ENCODE measurements around the gene MTOR. TPM values are rescaled to one million over a fixed set of nuclear protein-coding genes. Genes with fewer than 3 reads are reported as not detected.

MTOR gene
- total and polyA plus RNA-seq, 10 of the 15 experiments (the other 5 are each of a cell fraction or from before 2014, with no cell fraction given) = 6.6 to 41.8 (median 29.8) TPM

GRCh38 chr1:11061652-11062365 is 200.5 kb downstream of the MTOR start (continued):
- TF ChIP-seq, protein P1, sequence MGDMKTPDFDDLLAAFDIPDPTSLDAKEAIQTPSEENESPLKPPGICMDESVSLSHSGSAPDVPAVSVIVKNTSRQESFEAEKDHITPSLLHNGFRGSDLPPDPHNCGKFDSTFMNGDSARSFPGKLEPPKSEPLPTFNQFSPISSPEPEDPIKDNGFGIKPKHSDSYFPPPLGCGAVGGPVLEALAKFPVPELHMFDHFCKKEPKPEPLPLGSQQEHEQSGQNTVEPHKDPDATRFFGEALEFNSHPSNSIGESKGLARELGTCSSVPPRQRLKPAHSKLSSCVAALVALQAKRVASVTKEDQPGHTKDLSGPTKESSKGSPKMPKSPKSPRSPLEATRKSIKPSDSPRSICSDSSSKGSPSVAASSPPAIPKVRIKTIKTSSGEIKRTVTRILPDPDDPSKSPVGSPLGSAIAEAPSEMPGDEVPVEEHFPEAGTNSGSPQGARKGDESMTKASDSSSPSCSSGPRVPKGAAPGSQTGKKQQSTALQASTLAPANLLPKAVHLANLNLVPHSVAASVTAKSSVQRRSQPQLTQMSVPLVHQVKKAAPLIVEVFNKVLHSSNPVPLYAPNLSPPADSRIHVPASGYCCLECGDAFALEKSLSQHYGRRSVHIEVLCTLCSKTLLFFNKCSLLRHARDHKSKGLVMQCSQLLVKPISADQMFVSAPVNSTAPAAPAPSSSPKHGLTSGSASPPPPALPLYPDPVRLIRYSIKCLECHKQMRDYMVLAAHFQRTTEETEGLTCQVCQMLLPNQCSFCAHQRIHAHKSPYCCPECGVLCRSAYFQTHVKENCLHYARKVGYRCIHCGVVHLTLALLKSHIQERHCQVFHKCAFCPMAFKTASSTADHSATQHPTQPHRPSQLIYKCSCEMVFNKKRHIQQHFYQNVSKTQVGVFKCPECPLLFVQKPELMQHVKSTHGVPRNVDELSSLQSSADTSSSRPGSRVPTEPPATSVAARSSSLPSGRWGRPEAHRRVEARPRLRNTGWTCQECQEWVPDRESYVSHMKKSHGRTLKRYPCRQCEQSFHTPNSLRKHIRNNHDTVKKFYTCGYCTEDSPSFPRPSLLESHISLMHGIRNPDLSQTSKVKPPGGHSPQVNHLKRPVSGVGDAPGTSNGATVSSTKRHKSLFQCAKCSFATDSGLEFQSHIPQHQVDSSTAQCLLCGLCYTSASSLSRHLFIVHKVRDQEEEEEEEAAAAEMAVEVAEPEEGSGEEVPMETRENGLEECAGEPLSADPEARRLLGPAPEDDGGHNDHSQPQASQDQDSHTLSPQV (IDR thresholded peaks at IDR 0.05) = no peak
- TF ChIP-seq PAX5 (IDR thresholded peaks at IDR 0.05; ENCODE audit: borderline replicate concordance, low read depth, low read length) (no peak), MXI1 (IDR thresholded peaks at IDR 0.05; ENCODE audit: low read depth, low read length) (no peak), ASH2L (IDR thresholded peaks at IDR 0.05; ENCODE audit: borderline replicate concordance, low read depth) (no peak), CBX5 (IDR thresholded peaks at IDR 0.05; ENCODE audit: low read depth) (no peak), HCFC1 (IDR thresholded peaks at IDR 0.05; ENCODE audit: low read length) (no peak), CHD2 (IDR thresholded peaks at IDR 0.05; ENCODE audit: borderline replicate concordance, low read depth, low read length) (no peak)
- TF ChIP-seq, protein P2, sequence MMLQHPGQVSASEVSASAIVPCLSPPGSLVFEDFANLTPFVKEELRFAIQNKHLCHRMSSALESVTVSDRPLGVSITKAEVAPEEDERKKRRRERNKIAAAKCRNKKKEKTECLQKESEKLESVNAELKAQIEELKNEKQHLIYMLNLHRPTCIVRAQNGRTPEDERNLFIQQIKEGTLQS (IDR thresholded peaks at IDR 0.05; ENCODE audit: borderline replicate concordance, extremely low read depth, low read depth, low read length) = no peak
